Memory B cell (primary cell): ENCODE measurements around the gene TM4SF4.
A peak's percentile ranks its signal among the peaks of the same experiment; 100 is the strongest.

Source experiments
- ATAC-seq: fragments of 150-1000 bp; cut with Tn5 transposase; 2 replicates; pipeline ENCODE4 v1.10.0; 2021; ENCODE audit warnings: low read depth, mild to moderate bottlenecking, moderate library complexity
- DNase-seq, 2 donors: peaks; one replicate each; pipeline ENCODE4 v3.0.0; 2022; ENCODE audit warnings: low spot score in 2 of 2
- H3K27ac Mint-ChIP-seq: one replicate; pipeline ENCODE4 v1.8.0; 2022; ENCODE audit warnings: mild to moderate bottlenecking, moderate library complexity, mixed read lengths
- H3K27me3 Mint-ChIP-seq: one replicate; pipeline ENCODE4 v1.8.0; 2022; ENCODE audit warnings: mixed read lengths
- H3K36me3 Mint-ChIP-seq: one replicate; pipeline ENCODE4 v1.8.0; 2022; ENCODE audit warnings: mild to moderate bottlenecking, mixed read lengths
- H3K4me1 Mint-ChIP-seq: one replicate; pipeline ENCODE4 v1.8.0; 2022; ENCODE audit warnings: mixed read lengths
- H3K4me3 Mint-ChIP-seq: one replicate; pipeline ENCODE4 v1.8.0; 2022; ENCODE audit warnings: mild to moderate bottlenecking, moderate library complexity, mixed read lengths
- H3K9me3 Mint-ChIP-seq: one replicate; pipeline ENCODE4 v1.8.0; 2022; ENCODE audit warnings: mixed read lengths

Gene TM4SF4

DNA sequence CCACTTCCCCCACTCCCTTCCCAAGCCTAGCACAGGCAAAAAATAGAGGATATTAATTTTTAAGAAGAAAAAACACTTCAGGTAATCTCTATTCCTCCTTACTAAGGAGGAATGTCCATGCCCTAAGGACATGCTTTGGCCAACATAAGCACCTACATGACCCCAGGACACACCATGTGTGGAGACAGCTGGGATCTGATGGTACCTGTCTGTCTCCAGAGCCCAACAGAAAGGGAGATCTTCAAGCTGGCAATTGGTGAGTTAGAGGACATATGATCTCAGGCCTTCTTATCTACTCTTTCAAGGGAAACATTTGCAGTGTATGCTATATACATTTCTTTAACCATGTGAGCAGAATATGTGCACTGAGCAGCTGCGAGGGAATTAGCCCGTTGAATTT, 7.0 kb downstream of the TM4SF4 start:
- DNase-seq (no peak), ATAC-seq (no peak)
- no peak overlapping the region for H3K4me3 Mint-ChIP-seq
- no peak overlapping the region for H3K27ac Mint-ChIP-seq
- no peaks in the 10 kb centered on the region for H3K36me3 Mint-ChIP-seq
- H3K27me3 Mint-ChIP-seq, result peaks cover 5% of the 10 kb centered on the region
- no peaks in the 10 kb centered on the region for H3K4me1 Mint-ChIP-seq
- H3K9me3 Mint-ChIP-seq, result no peaks in the 10 kb centered on the region

DNA sequence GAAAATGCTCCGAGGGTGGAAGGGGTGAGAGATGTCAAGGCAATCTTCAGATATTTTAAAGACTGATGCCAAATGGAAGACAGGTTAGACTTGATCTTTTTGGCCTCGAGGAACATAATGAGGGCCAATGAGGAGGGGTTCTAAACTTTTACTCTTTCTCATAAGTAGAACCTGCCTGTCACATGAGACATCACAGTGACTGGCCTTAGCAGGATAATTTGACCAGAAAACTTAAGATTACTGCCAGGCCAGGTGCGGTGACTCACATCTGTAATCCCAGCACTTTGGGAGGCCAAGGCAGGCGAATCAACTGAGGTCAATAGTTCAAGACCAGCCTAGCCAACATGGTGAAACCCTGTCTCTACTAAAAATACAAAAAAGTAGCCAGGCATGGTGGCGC, 12.2 kb downstream of the TM4SF4 start:
- H3K4me3 Mint-ChIP-seq, result no peak overlapping the region
- H3K9me3 Mint-ChIP-seq, result peaks cover 1% of the 10 kb centered on the region
- H3K4me1 Mint-ChIP-seq, result peaks cover 2% of the 10 kb centered on the region
- H3K27ac Mint-ChIP-seq, result no peak overlapping the region
- H3K27me3 Mint-ChIP-seq, result peaks cover 10% of the 10 kb centered on the region
- no peaks in the 10 kb centered on the region for H3K36me3 Mint-ChIP-seq
- ATAC-seq, result no peak
- DNase-seq, result no peak

GRCh38 chr3:149487598-149488197, 13.2 kb downstream of the TM4SF4 start:
- no peak overlapping the region for H3K4me3 Mint-ChIP-seq
- peaks cover 14% of the 10 kb centered on the region for H3K27me3 Mint-ChIP-seq
- H3K36me3 Mint-ChIP-seq, result no peaks in the 10 kb centered on the region
- DNase-seq (peak in 1 of 2 donors; percentile 17), ATAC-seq (no peak)
- H3K4me1 Mint-ChIP-seq, result peaks cover 2% of the 10 kb centered on the region
- no peak overlapping the region for H3K27ac Mint-ChIP-seq
- H3K9me3 Mint-ChIP-seq, result peaks cover 1% of the 10 kb centered on the region

DNA sequence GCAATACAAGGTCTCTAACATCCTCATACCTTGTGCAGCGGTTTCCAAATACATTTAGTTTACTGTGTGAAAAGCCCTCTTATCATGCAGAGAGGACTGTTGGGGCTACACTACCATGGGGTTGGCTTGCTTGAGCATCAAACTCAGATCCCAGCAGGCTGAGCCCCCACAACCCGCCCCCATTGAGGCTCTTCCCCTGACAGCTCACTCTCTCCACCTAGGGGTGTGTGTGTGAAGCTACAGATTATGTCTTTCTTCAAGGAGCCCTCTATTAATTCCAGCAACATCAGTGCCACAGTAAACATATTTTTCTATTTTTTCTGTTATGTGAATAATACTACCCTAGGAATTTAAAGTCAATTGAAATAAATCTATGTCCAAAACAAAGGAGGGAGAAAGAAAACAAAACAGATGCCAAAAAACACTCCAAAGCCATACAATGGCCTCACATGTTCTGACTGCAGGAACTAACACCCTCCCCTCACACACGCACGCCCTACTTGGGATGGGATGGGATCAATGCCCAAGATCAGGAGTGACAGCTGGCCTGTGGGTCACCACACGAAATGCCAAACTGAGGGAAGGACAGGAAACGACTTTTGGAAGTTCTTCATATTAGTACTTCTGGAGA, 14.7 kb downstream of the TM4SF4 start:
- ATAC-seq, result no peak
- peaks cover 16% of the 10 kb centered on the region for H3K27me3 Mint-ChIP-seq
- H3K4me1 Mint-ChIP-seq, result peaks cover 6% of the 10 kb centered on the region
- no peak for DNase-seq
- no peak overlapping the region for H3K27ac Mint-ChIP-seq
- H3K4me3 Mint-ChIP-seq, result no peak overlapping the region
- peaks cover 1% of the 10 kb centered on the region for H3K9me3 Mint-ChIP-seq
- no peaks in the 10 kb centered on the region for H3K36me3 Mint-ChIP-seq

DNA sequence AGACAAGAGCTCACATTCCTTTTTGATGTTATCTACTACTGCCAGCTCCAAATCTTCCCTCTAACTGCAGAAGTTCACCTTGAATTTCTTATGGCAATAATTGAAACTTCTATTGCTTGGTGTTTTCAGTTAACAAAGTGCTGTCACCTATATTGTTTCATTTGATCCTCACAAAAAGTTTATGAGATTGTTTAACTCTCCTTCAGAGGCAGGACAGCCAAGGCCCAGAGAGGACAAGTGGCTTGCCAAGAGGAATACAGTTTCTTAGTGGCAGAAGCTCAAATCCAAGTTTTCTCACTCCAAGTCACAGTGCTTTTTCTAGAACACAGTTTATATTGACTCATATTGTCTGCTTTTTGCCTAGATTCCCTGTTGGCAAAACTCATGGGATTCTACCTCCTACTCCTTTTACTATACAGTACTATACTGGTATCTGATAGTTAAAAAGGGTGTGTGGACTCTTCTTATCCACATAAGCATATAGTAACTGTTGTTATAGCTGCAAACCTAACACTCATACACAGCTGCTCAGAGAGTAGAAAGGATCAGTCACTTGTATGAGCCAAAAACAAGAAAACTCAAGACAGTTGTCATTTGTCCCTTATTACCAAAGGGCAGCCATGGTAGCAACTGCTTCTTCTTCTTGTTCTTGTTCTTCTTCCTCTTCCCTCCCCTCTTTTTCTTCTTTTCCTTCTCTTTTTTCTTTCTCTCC, 15.9 kb downstream of the TM4SF4 start:
- ATAC-seq (no peak), DNase-seq (no peak)
- H3K27me3 Mint-ChIP-seq, result peaks cover 17% of the 10 kb centered on the region
- no peak overlapping the region for H3K4me3 Mint-ChIP-seq
- no peak overlapping the region for H3K27ac Mint-ChIP-seq
- no peaks in the 10 kb centered on the region for H3K36me3 Mint-ChIP-seq
- H3K4me1 Mint-ChIP-seq, result peaks cover 6% of the 10 kb centered on the region
- peaks cover 1% of the 10 kb centered on the region for H3K9me3 Mint-ChIP-seq

DNA sequence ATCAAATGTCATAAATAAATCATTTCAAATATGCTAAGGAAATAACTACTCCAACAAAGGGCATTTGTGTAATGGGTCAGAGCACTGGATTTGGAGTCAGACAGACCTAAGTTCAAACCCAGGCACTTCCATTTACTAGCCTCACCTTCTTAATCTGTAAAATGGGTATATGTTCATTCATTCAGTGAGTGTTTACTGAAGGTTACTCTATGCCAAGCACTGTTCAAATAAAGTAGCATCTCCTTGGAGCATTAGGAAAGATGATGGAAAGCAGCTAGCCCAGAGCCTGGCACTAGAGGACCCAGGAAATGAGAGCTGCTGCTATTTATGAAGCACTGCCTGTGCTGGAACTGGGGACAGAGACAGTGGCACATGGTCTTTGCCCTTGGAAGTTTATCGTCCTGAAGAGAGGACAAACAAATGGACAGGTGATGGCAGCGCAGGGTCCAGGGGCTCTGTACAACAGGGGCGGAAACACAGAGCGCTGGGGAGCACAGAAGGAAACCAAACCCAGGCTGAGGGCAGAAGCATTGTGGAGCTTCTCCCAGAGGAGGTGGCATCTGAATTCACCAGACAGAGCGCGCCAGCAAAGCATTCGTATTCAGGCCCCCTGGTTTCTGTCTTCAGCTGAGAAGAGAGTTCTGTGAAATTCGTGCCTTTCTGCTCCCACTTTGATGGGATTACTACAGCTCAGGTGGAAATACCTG, 19.0 kb downstream of the TM4SF4 start:
- ATAC-seq (no peak), DNase-seq (no peak)
- Mint-ChIP-seq H3K9me3 (peaks cover 1% of the 10 kb centered on the region), H3K27ac (no peak overlapping the region), H3K4me3 (no peak overlapping the region), H3K4me1 (peaks cover 4% of the 10 kb centered on the region), H3K36me3 (no peaks in the 10 kb centered on the region), H3K27me3 (peaks cover 18% of the 10 kb centered on the region)

DNA sequence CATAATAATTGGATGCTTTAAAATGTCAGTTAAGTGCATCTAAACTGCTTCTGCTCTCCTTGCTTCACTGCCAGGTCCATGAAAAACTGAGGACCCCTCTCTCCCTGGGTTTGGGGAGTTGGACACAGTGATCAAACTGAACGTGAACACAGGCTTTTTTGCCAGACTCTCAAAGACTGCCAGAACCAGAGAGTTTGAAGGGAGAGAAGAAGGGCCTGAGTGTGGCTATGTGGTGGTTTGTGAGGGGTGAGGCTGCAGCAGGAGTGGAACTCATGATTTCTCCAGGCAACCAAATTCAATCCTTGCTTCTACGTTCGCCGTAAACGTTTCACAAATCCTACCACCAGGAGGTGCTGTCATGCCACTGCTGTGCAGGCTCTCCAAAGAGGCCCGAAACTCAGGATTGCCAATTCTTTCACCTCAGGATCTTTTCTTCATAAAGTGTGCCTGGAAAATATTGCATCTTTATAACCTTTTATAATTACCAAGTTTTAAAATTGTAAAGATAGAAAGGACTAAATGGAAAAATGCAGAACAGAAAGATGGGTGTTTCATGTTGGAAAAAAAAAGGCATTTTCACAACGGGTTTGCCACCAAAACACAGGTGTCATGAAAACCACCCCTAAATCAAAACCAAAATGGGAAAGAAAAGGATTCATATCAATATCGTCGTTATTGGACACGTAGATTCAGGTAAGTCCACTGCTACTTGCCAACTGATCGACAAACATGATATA, 19.7 kb downstream of the TM4SF4 start:
- DNase-seq (peak in 1 of 2 donors; percentile 23), ATAC-seq (no peak)
- no peak overlapping the region for H3K27ac Mint-ChIP-seq
- H3K27me3 Mint-ChIP-seq, result peaks cover 18% of the 10 kb centered on the region
- peaks cover 4% of the 10 kb centered on the region for H3K4me1 Mint-ChIP-seq
- no peaks in the 10 kb centered on the region for H3K36me3 Mint-ChIP-seq
- no peak overlapping the region for H3K4me3 Mint-ChIP-seq
- peaks cover 1% of the 10 kb centered on the region for H3K9me3 Mint-ChIP-seq

- no peak overlapping the region for H3K4me3 Mint-ChIP-seq
- H3K36me3 Mint-ChIP-seq, result no peaks in the 10 kb centered on the region
- no peak overlapping the region for H3K27ac Mint-ChIP-seq
- H3K4me1 Mint-ChIP-seq, result peaks cover 4% of the 10 kb centered on the region
- ATAC-seq (no peak), DNase-seq (no peak)
- peaks cover 17% of the 10 kb centered on the region for H3K27me3 Mint-ChIP-seq
- peaks cover 1% of the 10 kb centered on the region for H3K9me3 Mint-ChIP-seq
Observed at GRCh38 chr3:149494759-149495580, 20.5 kb downstream of the TM4SF4 start.

- Mint-ChIP-seq H3K36me3 (no peaks in the 10 kb centered on the region), H3K9me3 (peaks cover 1% of the 10 kb centered on the region), H3K4me3 (no peak overlapping the region), H3K27me3 (peaks cover 14% of the 10 kb centered on the region), H3K27ac (no peak overlapping the region), H3K4me1 (peaks cover 4% of the 10 kb centered on the region)
- ATAC-seq (no peak), DNase-seq (no peak)
Observed at GRCh38 chr3:149495581-149496125, 21.2 kb downstream of the TM4SF4 start.

DNA sequence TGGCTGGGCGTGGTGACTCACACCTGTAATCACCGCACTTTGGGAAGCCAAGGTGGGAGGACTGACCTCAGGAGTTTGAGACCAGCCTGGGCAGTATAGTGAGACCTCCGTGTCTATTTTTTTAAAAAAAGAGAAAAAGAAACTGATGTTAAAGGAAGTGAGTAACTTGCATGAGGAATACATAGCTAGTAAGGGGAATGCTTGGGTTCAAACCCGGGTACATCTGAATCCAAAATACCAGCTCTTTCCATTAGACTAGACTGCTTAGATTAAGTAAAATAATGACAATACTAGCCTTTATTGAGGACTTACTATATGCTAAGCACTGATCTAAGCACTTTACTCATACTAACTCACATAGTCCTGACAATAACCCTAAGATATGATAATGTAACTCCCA, 22.4 kb downstream of the TM4SF4 start:
- no peaks in the 10 kb centered on the region for H3K9me3 Mint-ChIP-seq
- no peak for ATAC-seq
- H3K27me3 Mint-ChIP-seq, result peaks cover 8% of the 10 kb centered on the region
- no peak overlapping the region for H3K4me3 Mint-ChIP-seq
- no peaks in the 10 kb centered on the region for H3K36me3 Mint-ChIP-seq
- peaks cover 4% of the 10 kb centered on the region for H3K4me1 Mint-ChIP-seq
- H3K27ac Mint-ChIP-seq, result no peak overlapping the region
- no peak for DNase-seq

DNA sequence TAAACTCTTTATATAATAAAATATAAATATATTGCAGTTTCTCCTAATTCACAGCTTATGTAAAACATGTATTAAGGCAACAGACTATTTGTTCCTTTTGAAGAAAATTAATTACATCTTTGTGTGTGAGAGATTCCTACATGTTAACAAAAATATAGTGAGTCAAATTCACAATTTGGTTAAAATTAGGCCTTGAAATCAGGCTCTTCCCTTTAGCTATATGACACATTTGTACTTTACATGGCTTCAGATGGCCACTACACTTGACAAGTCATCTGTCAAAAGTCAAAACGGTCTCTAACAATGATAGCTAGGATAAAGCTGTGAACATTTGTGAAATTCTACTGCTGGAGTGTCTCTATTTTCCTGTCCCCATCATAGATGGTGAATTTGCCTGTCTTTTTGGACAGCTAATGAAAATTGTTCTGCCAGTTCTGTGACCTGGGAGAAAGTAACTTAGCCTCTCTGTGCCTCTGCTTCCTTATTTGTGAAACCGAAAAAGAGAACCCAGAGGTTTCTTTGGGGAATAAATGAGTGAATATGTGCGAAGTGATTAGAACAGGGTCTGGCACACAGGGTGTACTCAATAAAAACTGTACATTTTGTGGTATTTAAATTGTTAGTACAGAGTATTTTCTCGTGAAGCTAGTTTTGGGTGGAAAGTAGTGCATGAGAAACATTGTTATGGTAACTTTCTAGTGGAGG, 23.6 kb downstream of the TM4SF4 start:
- H3K36me3 Mint-ChIP-seq, result no peaks in the 10 kb centered on the region
- no peaks in the 10 kb centered on the region for H3K9me3 Mint-ChIP-seq
- H3K27me3 Mint-ChIP-seq, result peaks cover 8% of the 10 kb centered on the region

GRCh38 chr3:149501524-149501923, 27.0 kb downstream of the TM4SF4 start:
- no peak for ATAC-seq
- Mint-ChIP-seq H3K9me3 (no peaks in the 10 kb centered on the region), H3K27ac (no peak overlapping the region), H3K36me3 (no peaks in the 10 kb centered on the region), H3K4me3 (no peak overlapping the region), H3K4me1 (no peaks in the 10 kb centered on the region), H3K27me3 (peaks cover 8% of the 10 kb centered on the region)
- no peak for DNase-seq

More for the DNA sequence above, 23.6 kb downstream of the TM4SF4 start:
- no peak for DNase-seq
- Mint-ChIP-seq H3K27ac (no peak overlapping the region), H3K4me1 (peaks cover 4% of the 10 kb centered on the region), H3K4me3 (no peak overlapping the region)
- ATAC-seq, result no peak
